MV-4-11 (cell line): ENCODE results near the gene ADCK1.
A peak's percentile ranks its signal among the peaks of the same experiment; 100 is the strongest.
"Not testable (repeated sequence)": the region's sequence is repeated elsewhere in the genome, so short reads cannot be mapped to it uniquely, and the experiment has no call there.

Source experiments
- DNase-seq: peaks from one replicate; lab custom pipeline; 2025; lab: John Stamatoyannopoulos, UW

ADCK1 gene

DNA sequence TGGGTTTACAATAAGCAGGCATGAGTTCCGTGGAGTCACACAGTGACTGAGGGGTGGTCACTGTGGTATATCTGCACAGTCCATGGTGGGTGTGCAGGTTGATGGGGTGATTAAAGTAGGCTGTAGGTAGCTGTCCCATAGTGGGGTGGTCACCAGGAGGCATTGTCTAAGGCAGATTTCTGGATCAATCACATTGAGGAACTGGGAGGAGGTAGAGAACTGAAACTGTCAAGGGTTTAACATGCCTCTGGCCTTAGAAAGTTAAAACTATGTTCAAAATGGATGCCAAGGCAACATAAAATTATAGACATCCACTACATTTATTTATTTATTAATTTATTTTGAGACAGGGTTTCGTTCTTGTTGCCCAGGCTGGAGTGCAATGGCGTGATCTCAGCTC is 8.3 kb downstream of the ADCK1 start:
- DNase-seq, result peak; percentile 78

GRCh38 chr14:77809011-77809410 is 9.1 kb downstream of the ADCK1 start:
- no peak for DNase-seq

- DNase-seq, result no peak
Measured at GRCh38 chr14:77812028-77812427, 12.1 kb downstream of the ADCK1 start.

- not testable (repeated sequence) for DNase-seq
Measured at GRCh38 chr14:77812682-77813081, 12.8 kb downstream of the ADCK1 start.

DNA sequence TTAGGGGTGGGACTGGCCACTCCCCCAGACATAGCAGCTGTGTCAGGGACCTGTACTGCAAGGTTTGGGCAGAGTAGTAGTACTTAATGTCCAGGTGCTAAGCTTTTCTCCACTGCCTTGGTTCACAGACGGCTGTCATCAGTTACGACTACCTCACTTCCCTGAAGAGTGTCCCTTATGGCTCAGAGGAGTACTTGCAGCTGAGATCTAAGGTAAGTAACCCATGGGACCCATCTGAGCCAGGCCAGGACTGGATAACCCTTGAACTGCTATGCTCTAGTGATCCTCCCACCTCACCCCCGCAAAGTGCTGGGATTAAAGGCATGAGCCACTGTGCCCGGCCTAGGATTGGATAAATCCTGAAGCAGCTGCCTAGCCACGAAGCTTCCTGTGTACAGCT is 22.4 kb downstream of the ADCK1 start:
- DNase-seq, result no peak

DNA sequence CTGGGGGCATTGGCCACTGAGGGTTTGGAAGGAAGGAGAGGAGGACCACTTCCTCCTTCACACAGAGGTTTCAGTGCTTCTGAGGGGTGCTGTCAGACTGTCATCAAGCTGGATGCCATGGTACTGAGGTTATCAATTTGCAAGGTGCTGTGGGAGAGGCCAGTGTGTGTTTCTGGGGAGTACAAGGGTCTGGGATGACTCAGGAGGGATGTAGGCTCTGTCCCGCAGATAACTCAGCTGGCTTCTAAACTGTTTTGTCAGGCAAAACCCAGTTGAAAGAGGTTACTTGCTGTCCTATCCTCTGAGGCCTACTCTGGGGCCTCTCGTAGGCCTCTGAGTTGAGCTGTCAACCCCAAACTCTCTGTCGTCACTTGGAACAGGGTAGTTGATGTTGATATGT is 22.8 kb downstream of the ADCK1 start:
- no peak for DNase-seq

- DNase-seq, result no peak
Measured at GRCh38 chr14:77823378-77823777, 23.5 kb downstream of the ADCK1 start.

- no peak for DNase-seq
Measured at GRCh38 chr14:77825895-77826519, 26.1 kb downstream of the ADCK1 start.

GRCh38 chr14:77830692-77831091 is 30.8 kb downstream of the ADCK1 start:
- no peak for DNase-seq

DNA sequence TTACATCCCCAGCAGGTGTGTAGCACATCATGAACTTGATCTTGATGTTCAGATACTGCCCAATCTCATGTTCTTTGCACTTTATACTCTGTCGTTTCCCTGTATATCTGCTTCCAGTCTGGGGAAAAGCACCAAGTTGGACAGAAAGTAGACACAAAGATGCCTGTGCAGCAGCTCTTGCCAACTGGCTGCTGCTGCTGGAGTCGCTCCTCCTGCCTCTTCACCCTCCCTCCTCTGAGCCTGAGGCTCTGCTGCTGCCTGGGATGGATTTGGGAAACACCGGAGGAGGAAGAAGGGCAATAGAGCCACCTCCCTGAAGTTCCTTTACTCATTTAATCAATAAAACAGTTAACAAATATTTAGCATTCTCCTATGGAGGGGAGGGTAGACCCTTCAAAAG is 32.4 kb downstream of the ADCK1 start:
- no peak for DNase-seq

- DNase-seq, result no peak
Measured at GRCh38 chr14:77837926-77838325, 38.0 kb downstream of the ADCK1 start.

- no peak for DNase-seq
Measured at GRCh38 chr14:77838831-77839511, 39.1 kb downstream of the ADCK1 start.

DNA sequence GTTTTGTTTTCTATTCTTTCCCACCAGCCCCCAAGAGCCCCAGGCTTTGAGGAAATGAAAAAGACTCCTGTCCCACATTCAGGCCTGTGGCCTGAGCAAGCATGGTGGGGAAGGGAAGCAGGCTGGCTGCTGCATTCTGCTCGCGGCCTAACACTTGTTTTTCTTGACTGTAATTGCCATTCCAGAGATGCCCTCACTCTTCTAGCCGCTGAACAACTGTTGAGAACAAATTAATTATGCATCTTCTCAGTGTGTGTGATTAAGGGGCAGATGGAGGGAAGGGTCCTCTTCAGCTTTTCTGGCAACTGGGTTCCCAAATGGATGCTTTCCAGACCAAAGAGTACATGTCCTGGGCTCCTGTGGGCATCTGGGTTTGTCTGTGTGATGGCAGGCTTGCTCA is 43.3 kb downstream of the ADCK1 start:
- DNase-seq, result peak; percentile 75

- no peak for DNase-seq
Measured at GRCh38 chr14:77843651-77844050, 43.7 kb downstream of the ADCK1 start.

- peak; percentile 82 for DNase-seq
Measured at GRCh38 chr14:77844802-77845201, 44.9 kb downstream of the ADCK1 start.

DNA sequence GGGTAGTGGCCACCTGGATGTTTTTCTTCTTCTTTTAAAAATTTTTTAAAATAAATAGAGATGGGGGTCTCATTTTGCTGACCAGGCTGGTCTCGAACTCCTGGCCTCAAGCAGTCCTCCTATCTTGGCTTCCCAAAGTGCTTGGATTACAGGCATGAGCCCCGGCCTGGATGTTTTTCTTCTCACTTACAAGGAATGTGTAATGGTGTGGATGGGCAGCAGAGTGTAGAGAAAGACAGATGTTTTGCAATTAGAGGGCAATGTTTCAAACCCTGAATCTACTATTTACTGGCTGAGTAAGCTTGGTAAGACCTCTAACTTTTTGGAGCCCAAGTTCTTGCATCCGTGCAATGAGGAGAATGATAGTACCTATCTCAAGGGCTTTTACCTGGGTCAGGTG is 48.1 kb downstream of the ADCK1 start:
- DNase-seq, result no peak

DNA sequence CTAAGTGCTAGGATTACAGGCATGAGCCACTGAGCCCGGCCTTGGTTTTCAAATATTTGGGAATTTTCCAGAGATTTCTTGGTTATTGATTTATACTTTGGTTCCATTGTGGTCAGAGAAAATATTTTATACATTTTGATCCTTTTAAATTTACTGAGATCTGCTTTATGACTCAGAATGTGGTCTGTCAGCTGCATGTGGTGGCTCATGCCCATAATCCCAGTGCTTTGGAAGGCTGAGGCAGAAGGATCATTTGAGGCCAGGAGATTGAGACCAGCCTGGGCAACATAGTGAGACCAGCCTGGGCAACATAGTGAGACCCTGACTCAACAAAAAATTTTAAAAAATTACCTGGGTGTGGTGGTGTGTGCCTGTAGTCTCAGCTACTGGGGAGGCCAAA is 49.8 kb downstream of the ADCK1 start:
- no peak for DNase-seq

GRCh38 chr14:77853919-77854318 is 54.0 kb downstream of the ADCK1 start:
- DNase-seq, result no peak

DNA sequence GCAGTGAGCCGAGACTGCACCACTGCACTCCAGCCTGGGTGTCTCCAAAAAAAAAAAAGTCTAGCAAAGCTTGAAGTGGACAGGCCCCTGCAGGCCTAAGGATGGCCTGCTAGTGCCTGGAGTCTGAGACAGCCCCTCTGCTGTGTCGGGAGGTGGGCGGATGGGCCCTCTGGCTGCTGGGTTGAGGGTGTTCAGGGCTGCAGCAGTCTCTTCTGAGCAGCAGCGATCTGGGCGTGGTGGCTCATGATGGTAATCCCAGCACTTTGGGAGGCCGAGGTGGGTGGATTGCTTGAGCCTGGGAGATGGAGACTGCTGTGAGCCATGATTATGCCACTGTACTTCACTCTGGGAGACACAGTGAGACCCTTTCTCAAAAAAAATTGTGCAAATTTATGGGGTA is 57.0 kb downstream of the ADCK1 start:
- no peak for DNase-seq

GRCh38 chr14:77859934-77860570 is 60.1 kb downstream of the ADCK1 start:
- DNase-seq, result no peak

DNA sequence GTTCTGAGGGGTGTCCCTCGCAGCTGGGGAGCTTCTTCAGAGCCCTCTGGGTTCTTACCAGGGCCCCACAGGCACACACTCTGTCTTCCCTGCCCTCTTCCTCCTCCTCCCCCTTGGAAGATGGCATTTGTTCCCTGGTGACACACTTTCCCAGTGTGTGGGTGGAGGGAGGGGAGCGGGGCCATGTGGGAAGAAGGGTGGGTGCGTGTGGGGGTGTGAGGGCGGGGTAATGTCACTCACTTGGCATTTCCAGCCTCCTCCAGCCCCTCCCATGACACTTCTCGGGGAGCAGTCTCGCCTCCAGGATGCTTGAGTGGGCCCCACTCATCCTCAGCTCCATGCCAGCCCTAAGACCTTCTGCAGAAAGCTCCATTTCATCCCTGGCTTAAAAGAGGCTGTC is 61.3 kb downstream of the ADCK1 start:
- DNase-seq, result no peak

DNA sequence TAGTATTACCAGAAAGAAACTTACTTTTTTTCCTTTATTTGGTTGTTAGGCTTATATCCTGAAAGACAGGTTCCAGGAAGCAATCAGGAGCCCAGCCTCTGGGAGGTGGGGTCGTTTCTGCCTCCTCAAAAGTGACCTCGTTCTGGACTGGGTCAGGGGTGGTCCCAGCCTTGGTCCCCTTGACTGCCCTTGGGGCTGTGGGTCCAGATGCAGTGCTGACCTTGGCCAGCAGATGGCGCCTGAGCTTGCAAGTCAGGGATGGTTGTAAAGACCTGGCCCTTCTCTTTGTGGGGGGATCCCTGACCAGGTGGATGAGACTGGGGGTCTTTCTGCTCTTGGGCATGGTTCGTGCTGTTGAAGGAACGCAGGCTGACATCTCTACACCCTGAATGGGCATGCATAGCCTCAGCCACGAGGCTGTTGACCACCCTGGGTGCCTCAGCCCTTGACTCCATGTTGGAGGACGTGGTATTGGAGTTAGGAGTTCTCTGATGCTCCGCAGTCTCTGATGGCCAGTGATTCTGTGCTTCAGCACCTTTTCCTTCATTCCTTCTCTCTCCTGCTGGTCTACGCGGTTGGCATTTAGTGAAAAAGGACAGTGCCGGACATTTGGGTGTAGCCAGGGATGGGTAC is 62.4 kb downstream of the ADCK1 start:
- DNase-seq, result peak; percentile 31

GRCh38 chr14:77864085-77864484 is 64.2 kb downstream of the ADCK1 start:
- peak; percentile 28 for DNase-seq
